HCT116 (cell line): Measurements from ENCODE around the gene MYBPC3. TPM values are rescaled to one million over a fixed set of nuclear protein-coding genes. Genes with fewer than 3 reads are reported as not detected.

Experiments
- ATAC-seq: fragments of 200-7000 bp; cut with Tn5 transposase; 2 replicates; pipeline ENCODE4 v1.9.1; 2020; ENCODE audit warnings: mild to moderate bottlenecking, moderate library complexity
- BruUV-seq: library from RNA; stranded (reverse); fragments of 400-500 nt; replicated peaks from 2 replicates; lab custom pipeline; 2021; lab: Mats Ljungman, UMichigan
- CTCF ChIA-PET: fragments of 300-600 bp; sonication (Branson Sonifier 250); formaldehyde crosslinking; loops from one replicate; lab custom pipeline; 2021; ENCODE audit warnings: antibody characterized with exemption; lab: Charles Lee
- POLR2A ChIA-PET: fragments of 300-600, 350-600 bp; sonication (Branson Sonifier 250); formaldehyde crosslinking; loops from one replicate; lab custom pipeline; 2021; ENCODE audit warnings: antibody characterized with exemption; lab: Charles Lee
- RAD21 ChIA-PET, 2 experiments: fragments of 300-600 bp; sonication (Branson Sonifier 250); formaldehyde crosslinking; loops; one replicate each; lab custom pipeline; 2023; ENCODE audit warnings: low total read pairs in 2 of 2; ENCODE audit not compliant: uncharacterized antibody in 2 of 2, unreplicated experiment in 2 of 2, low non-redundant PET in 1 of 2; lab: Charles Lee
- DNase-seq: peaks from one replicate; pipeline ENCODE4 v3.0.0-alpha.2; 2010; ENCODE audit warnings: low read depth, low spot score
- H2AFZ ChIP-seq: fragments of 200-600 bp; shearing (Covaris generic), sonication (generic); 2 replicates; pipeline ENCODE4 v1.6.1; 2017; ENCODE audit warnings: low read depth, mixed run types, mixed read lengths, antibody characterized with exemption, low read length; ENCODE audit not compliant: poor library complexity, severe bottlenecking
- H3K27ac ChIP-seq: 2 replicates; pipeline ENCODE4 v1.5.1; 2012; ENCODE audit warnings: low read depth, low read length
- H3K27me3 ChIP-seq: fragments of 200-600 bp; sonication (generic); 2 replicates; pipeline ENCODE4 v1.6.1; 2016; ENCODE audit warnings: mixed run types, low read length, mixed read lengths; ENCODE audit not compliant: insufficient read depth
- H3K36me3 ChIP-seq, 2 experiments: fragments of 200-500 bp in 1 of 2; fragments of 200-600 bp in 1 of 2; sonication (Bioruptor generic) in 1 of 2; sonication (generic) in 1 of 2; 2 replicates each; pipeline versions ENCODE4 v1.5.1 to v1.6.1; 2014 to 2016; ENCODE audit warnings: low read length in 2 of 2, inconsistent platforms in 1 of 2, mixed read lengths in 1 of 2, mixed run types in 1 of 2; ENCODE audit not compliant: insufficient read depth in 2 of 2, control insufficient read depth in 1 of 2
- H3K4me1 ChIP-seq, 2 experiments: fragments of 200-600 bp in 1 of 2; sonication (generic) in 1 of 2; 2 replicates each; pipeline versions ENCODE4 v1.5.1 to v1.6.1; 2012 to 2017; ENCODE audit warnings: low read length in 2 of 2, inconsistent platforms in 1 of 2, mild to moderate bottlenecking in 1 of 2, mixed read lengths in 1 of 2, mixed run types in 1 of 2, moderate library complexity in 1 of 2; ENCODE audit not compliant: insufficient read depth in 2 of 2, control insufficient read depth in 1 of 2
- H3K4me2 ChIP-seq: fragments of 200-600 bp; sonication (generic); 2 replicates; pipeline ENCODE4 v1.6.1; 2017; ENCODE audit warnings: mixed run types, low read length, mixed read lengths
- H3K4me3 ChIP-seq, 2 experiments: fragments of 200-600 bp in 1 of 2; sonication (generic) in 1 of 2; replicated peaks in 1 of 2; 2 replicates each; pipeline ENCODE4 v1.5.1; 2011 to 2016; ENCODE audit warnings: low read length in 2 of 2, control low read depth in 1 of 2, low read depth in 1 of 2, mild to moderate bottlenecking in 1 of 2, mixed read lengths in 1 of 2, mixed run types in 1 of 2
- H3K79me2 ChIP-seq: fragments of 200-600 bp; sonication (generic); 2 replicates; pipeline ENCODE4 v1.6.1; 2017; ENCODE audit warnings: mild to moderate bottlenecking, mixed run types, low read length, moderate library complexity, mixed read lengths; ENCODE audit not compliant: insufficient read depth
- H3K9ac ChIP-seq: fragments of 200-600 bp; sonication (generic); 2 replicates; pipeline ENCODE4 v1.6.1; 2016; ENCODE audit warnings: low read length, mixed read lengths
- H3K9me2 ChIP-seq: fragments of 200-600 bp; sonication (generic), shearing (Covaris generic); 2 replicates; pipeline ENCODE4 v1.6.1; 2017; ENCODE audit warnings: mixed run types, mild to moderate bottlenecking, moderate library complexity; ENCODE audit not compliant: insufficient read depth
- H3K9me3 ChIP-seq, 2 experiments: fragments of 200-500 bp in 1 of 2; fragments of 200-600 bp in 1 of 2; sonication (Bioruptor generic) in 1 of 2; sonication (generic) in 1 of 2; 2 replicates each; pipeline ENCODE4 v1.6.1; 2014 to 2017; ENCODE audit warnings: low read length in 2 of 2, mixed read lengths in 2 of 2, inconsistent platforms in 1 of 2, low read depth in 1 of 2, mild to moderate bottlenecking in 1 of 2, mixed run types in 1 of 2, moderate library complexity in 1 of 2; ENCODE audit not compliant: control insufficient read depth in 1 of 2, insufficient read depth in 1 of 2
- H4K20me1 ChIP-seq: fragments of 200-600 bp; sonication (generic), shearing (Covaris generic); 2 replicates; pipeline ENCODE4 v1.6.1; 2017; ENCODE audit warnings: mixed run types, mild to moderate bottlenecking, moderate library complexity; ENCODE audit not compliant: insufficient read depth
- CBX3 ChIP-seq: IDR thresholded peaks from 2 replicates; pipeline ENCODE4 v1.6.1; 2012; ENCODE audit warnings: low read depth
- CTCF ChIP-seq, 3 experiments: fragments of 200-600 bp in 1 of 3; sonication (generic) in 1 of 3; IDR thresholded peaks in 2 of 3; conservative IDR thresholded peaks in 1 of 3; 2 replicates each; pipeline ENCODE4 v1.5.1; 2012 to 2017; ENCODE audit warnings: low read depth in 2 of 3, low read length in 2 of 3, antibody characterized with exemption in 1 of 3, borderline replicate concordance in 1 of 3, control low read depth in 1 of 3, mild to moderate bottlenecking in 1 of 3, mixed read lengths in 1 of 3, mixed run types in 1 of 3, moderate library complexity in 1 of 3; ENCODE audit not compliant: insufficient read depth in 1 of 3
- EZH2phosphoT487 ChIP-seq: fragments of 200-600 bp; IDR thresholded peaks from 2 replicates; pipeline ENCODE4 v1.6.1; 2018; ENCODE audit warnings: antibody characterized with exemption, borderline replicate concordance
- JUND ChIP-seq: IDR thresholded peaks from 2 replicates; pipeline ENCODE4 v1.6.1; 2012
- MAX ChIP-seq: IDR thresholded peaks from 2 replicates; pipeline ENCODE4 v1.6.1; 2012
- SP1 ChIP-seq: IDR thresholded peaks from 2 replicates; pipeline ENCODE4 v1.6.1; 2012; ENCODE audit warnings: low read depth
- intact Hi-C: fragments of 100-400 bp; cut with micrococcal nuclease; formaldehyde crosslinking; loops from 2 replicates; pipeline ENCODE4 v1.10.0; 2022
- total RNA-seq: library from RNA; stranded (reverse); gene quantifications from one replicate; pipeline ENCODE4 v1.2.1, GENCODE V29; 2021; ENCODE audit not compliant: unreplicated experiment
- TF ChIP-seq, protein P1 (sequence below): IDR thresholded peaks from 2 replicates; pipeline ENCODE4 v1.6.1; 2012; ENCODE audit warnings: low read depth
- TF ChIP-seq, protein P2 (sequence below): IDR thresholded peaks from 2 replicates; pipeline ENCODE4 v1.6.1; 2011; ENCODE audit warnings: mild to moderate bottlenecking, low read length, moderate library complexity; ENCODE audit not compliant: insufficient replicate concordance; ENCODE audit errors: extremely low read depth

MYBPC3 gene
- total RNA-seq, 1 experiment from 2014 or later: 0.25 TPM

GRCh38 chr11:47329987-47330931 lies 22.2 kb downstream of the MYBPC3 start:
- TF ChIP-seq EZH2phosphoT487 (no peak), MAX (no peak), CBX3 (no peak), CTCF (IDR thresholded peaks at IDR 0.05 in 2 of 3, conservative IDR thresholded peaks at IDR 0.05 in 1 of 3; ENCODE audit: borderline replicate concordance in 1 of 3, insufficient read depth in 1 of 3, low read depth in 2 of 3, low read length in 2 of 3) (no peak), JUND (no peak), SP1 (no peak)
- TF ChIP-seq, protein P1, sequence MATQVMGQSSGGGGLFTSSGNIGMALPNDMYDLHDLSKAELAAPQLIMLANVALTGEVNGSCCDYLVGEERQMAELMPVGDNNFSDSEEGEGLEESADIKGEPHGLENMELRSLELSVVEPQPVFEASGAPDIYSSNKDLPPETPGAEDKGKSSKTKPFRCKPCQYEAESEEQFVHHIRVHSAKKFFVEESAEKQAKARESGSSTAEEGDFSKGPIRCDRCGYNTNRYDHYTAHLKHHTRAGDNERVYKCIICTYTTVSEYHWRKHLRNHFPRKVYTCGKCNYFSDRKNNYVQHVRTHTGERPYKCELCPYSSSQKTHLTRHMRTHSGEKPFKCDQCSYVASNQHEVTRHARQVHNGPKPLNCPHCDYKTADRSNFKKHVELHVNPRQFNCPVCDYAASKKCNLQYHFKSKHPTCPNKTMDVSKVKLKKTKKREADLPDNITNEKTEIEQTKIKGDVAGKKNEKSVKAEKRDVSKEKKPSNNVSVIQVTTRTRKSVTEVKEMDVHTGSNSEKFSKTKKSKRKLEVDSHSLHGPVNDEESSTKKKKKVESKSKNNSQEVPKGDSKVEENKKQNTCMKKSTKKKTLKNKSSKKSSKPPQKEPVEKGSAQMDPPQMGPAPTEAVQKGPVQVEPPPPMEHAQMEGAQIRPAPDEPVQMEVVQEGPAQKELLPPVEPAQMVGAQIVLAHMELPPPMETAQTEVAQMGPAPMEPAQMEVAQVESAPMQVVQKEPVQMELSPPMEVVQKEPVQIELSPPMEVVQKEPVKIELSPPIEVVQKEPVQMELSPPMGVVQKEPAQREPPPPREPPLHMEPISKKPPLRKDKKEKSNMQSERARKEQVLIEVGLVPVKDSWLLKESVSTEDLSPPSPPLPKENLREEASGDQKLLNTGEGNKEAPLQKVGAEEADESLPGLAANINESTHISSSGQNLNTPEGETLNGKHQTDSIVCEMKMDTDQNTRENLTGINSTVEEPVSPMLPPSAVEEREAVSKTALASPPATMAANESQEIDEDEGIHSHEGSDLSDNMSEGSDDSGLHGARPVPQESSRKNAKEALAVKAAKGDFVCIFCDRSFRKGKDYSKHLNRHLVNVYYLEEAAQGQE: no peak
- TF ChIP-seq, protein P2, sequence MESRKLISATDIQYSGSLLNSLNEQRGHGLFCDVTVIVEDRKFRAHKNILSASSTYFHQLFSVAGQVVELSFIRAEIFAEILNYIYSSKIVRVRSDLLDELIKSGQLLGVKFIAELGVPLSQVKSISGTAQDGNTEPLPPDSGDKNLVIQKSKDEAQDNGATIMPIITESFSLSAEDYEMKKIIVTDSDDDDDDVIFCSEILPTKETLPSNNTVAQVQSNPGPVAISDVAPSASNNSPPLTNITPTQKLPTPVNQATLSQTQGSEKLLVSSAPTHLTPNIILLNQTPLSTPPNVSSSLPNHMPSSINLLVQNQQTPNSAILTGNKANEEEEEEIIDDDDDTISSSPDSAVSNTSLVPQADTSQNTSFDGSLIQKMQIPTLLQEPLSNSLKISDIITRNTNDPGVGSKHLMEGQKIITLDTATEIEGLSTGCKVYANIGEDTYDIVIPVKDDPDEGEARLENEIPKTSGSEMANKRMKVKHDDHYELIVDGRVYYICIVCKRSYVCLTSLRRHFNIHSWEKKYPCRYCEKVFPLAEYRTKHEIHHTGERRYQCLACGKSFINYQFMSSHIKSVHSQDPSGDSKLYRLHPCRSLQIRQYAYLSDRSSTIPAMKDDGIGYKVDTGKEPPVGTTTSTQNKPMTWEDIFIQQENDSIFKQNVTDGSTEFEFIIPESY: no peak
- no peak overlapping the region for H2AFZ ChIP-seq
- no peaks in the 10 kb centered on the region for H3K79me2 ChIP-seq
- H3K4me2 ChIP-seq: no peak overlapping the region
- no peak overlapping the region for H3K9ac ChIP-seq
- peaks cover 7 to 10% of the 10 kb centered on the region in 2 experiments; a peak in 3 of 4 replicates for H3K36me3 ChIP-seq
- H3K9me3 ChIP-seq: no peaks in the 10 kb centered on the region
- no peak overlapping the region for H3K4me3 ChIP-seq
- peak; percentile 52 for ATAC-seq
- H4K20me1 ChIP-seq: no peaks in the 10 kb centered on the region
- no peaks in the 10 kb centered on the region for H3K27me3 ChIP-seq
- no TSS peak for BruUV-seq
- intact Hi-C loops: no loop called here
- ChIA-PET POLR2A (no interaction called here), CTCF (no interaction called here), RAD21 (no interaction called here)
- no peak for DNase-seq
- no peaks in the 10 kb centered on the region for H3K4me1 ChIP-seq
- H3K27ac ChIP-seq: no peak overlapping the region
- H3K9me2 ChIP-seq: no peaks in the 10 kb centered on the region
